A549 (cell line): Measurements from ENCODE around the gene RPTOR.

Experiments
- CEBPB ChIP-seq, 2 experiments: fragments of >200 bp in 1 of 2; sonication (Bioruptor Twin) in 1 of 2; formaldehyde crosslinking in 1 of 2; IDR thresholded peaks; 2 replicates each; pipeline ENCODE4 v1.6.1; 2012 to 2016
- EHMT2 ChIP-seq: fragments of 200-600 bp; sonication (generic); IDR thresholded peaks from 2 replicates; pipeline ENCODE4 v1.6.1; 2016; ENCODE audit warnings: antibody characterized with exemption, low read depth, mild to moderate bottlenecking, moderate library complexity
- EP300 ChIP-seq, 2 experiments: fragments of >200 bp; sonication (Bioruptor Twin); formaldehyde crosslinking; IDR thresholded peaks; 2 replicates in 1 of 2; 3 replicates in 1 of 2; pipeline ENCODE4 v1.6.1; 2016 to 2017
- POLR2A ChIP-seq: IDR thresholded peaks from 2 replicates; pipeline ENCODE4 v1.6.1; 2012; ENCODE audit warnings: mild to moderate bottlenecking, low read length
- TF ChIP-seq, protein P1 (sequence below): fragments of >200 bp; sonication (Bioruptor Twin); formaldehyde crosslinking; IDR thresholded peaks from 3 replicates; pipeline ENCODE4 v1.5.1; 2016

DNA sequence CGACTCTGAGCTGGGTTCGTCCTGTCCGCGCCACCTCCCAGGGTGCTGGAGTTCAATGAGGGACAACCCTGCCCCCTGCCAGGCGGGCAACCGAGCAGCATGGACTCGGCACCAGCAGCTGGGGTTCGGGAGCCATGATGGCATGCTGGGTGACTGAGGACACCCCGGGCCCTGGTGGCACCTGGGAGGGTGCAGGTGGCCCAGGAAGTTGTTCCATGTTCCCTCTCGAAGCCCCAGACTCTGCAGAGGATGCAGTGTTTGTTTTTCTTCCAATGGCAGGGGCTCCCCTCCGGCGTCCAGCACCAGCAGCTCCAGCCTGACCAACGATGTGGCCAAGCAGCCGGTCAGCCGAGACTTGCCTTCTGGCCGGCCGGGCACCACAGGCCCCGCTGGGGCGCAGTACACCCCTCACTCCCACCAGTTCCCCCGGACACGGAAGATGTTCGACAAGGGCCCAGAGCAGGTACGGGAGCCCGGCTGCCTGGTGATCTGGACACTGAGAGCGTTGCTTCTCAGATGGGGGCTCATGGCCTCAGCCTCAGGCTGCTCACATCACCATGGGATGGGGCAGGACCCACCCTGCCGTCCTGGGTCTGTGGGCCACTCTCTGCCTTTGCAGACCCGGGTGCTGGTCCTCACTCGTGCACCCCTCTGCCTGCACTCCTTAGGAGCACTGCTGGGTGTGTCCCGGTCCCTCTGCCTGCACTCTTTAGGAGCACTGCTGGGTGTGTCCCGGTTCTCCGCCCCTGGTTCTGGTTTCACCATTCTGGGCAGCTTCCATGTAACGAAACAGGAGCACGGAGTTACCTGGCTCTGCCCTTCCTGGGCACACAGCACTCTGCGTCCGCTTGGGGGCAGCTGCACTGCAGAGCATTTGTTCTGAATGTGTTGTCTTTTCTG is 378.8 kb downstream of the RPTOR start:
- no peak for TF ChIP-seq CEBPB (IDR thresholded peaks at IDR 0.05)
- TF ChIP-seq, protein P1, sequence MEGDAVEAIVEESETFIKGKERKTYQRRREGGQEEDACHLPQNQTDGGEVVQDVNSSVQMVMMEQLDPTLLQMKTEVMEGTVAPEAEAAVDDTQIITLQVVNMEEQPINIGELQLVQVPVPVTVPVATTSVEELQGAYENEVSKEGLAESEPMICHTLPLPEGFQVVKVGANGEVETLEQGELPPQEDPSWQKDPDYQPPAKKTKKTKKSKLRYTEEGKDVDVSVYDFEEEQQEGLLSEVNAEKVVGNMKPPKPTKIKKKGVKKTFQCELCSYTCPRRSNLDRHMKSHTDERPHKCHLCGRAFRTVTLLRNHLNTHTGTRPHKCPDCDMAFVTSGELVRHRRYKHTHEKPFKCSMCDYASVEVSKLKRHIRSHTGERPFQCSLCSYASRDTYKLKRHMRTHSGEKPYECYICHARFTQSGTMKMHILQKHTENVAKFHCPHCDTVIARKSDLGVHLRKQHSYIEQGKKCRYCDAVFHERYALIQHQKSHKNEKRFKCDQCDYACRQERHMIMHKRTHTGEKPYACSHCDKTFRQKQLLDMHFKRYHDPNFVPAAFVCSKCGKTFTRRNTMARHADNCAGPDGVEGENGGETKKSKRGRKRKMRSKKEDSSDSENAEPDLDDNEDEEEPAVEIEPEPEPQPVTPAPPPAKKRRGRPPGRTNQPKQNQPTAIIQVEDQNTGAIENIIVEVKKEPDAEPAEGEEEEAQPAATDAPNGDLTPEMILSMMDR = no peak
- TF ChIP-seq EP300 (IDR thresholded peaks at IDR 0.05) = no peak
- no peak for TF ChIP-seq POLR2A
- no peak for TF ChIP-seq EHMT2
